Lung (tissue), 12 donors: Measurements from ENCODE around the gene ATG2A. TPM values are rescaled to one million over a fixed set of nuclear protein-coding genes. Genes with fewer than 3 reads are reported as not detected.

Source experiments
- ATAC-seq: fragments of 200-7000 bp; cut with Tn5 transposase; one replicate; pipeline ENCODE4 v1.9.1; 2020; ENCODE audit warnings: moderate number of reproducible peaks; ENCODE audit not compliant: insufficient read depth, low FRiP score
- DNase-seq, 3 donors: peaks; one replicate each; pipeline ENCODE4 v3.0.0-alpha.2; 2013 to 2017
- H3K27ac ChIP-seq, 2 donors: one replicate each; pipeline ENCODE4 v1.5.1; 2013; ENCODE audit warnings: mild to moderate bottlenecking in 2 of 2, moderate library complexity in 2 of 2, control low read depth in 1 of 2, inconsistent platforms in 1 of 2, low read depth in 1 of 2, low read length in 1 of 2
- H3K27me3 ChIP-seq, 3 donors: one replicate each; pipeline ENCODE4 v1.5.1; 2013; ENCODE audit warnings: low read length in 2 of 3; ENCODE audit not compliant: control insufficient read depth in 3 of 3, insufficient read depth in 3 of 3
- H3K36me3 ChIP-seq, 4 donors: one replicate each; pipeline ENCODE4 v1.5.1; 2013; ENCODE audit warnings: low read length in 4 of 4, mild to moderate bottlenecking in 1 of 4, moderate library complexity in 1 of 4; ENCODE audit not compliant: control insufficient read depth in 4 of 4, insufficient read depth in 4 of 4
- H3K4me1 ChIP-seq, 5 donors: one replicate each; pipeline ENCODE4 v1.5.1; 2013; ENCODE audit warnings: low read length in 5 of 5, mild to moderate bottlenecking in 2 of 5, moderate library complexity in 1 of 5; ENCODE audit not compliant: control insufficient read depth in 5 of 5, insufficient read depth in 5 of 5
- H3K4me3 ChIP-seq: one replicate; pipeline ENCODE4 v1.5.1; 2013; ENCODE audit warnings: mild to moderate bottlenecking, control low read depth, moderate library complexity
- H3K9ac ChIP-seq, 2 donors: one replicate each; pipeline ENCODE4 v1.5.1; 2013; ENCODE audit warnings: low read length in 2 of 2, control low read depth in 1 of 2; ENCODE audit not compliant: insufficient read depth in 1 of 2
- H3K9me3 ChIP-seq, 4 donors: one replicate each; pipeline ENCODE4 v1.5.1; 2013; ENCODE audit warnings: low read length in 3 of 4, mild to moderate bottlenecking in 1 of 4, moderate library complexity in 1 of 4; ENCODE audit not compliant: control insufficient read depth in 4 of 4, insufficient read depth in 3 of 4
- WGBS, 2 donors: extraction: QIAGEN DNeasy Blood & Tissue Kit; methylation state at CpG; one replicate each; pipeline ENCODE4 v1.1.7; 2013; 5-methylcytosine and 5-hydroxymethylcytosine counted together
- polyA plus RNA-seq, 2 donors: library from polyadenylated mRNA; stranded (reverse); fragments of 200-250 nt; gene quantifications; one replicate each; pipeline ENCODE4 v1.2.1, GENCODE V29; 2013
- total RNA-seq, 2 donors: library from RNA; depleted of rRNA in 1 of 2; stranded (reverse); fragments of >200 nt in 1 of 2; gene quantifications; one replicate each; pipeline ENCODE4 v1.2.1, GENCODE V29; 2014 to 2021
- TF ChIP-seq, protein P1 (sequence below): IDR thresholded peaks from 2 replicates; pipeline ENCODE4 v1.5.1; 2012; ENCODE audit warnings: mild to moderate bottlenecking; ENCODE audit errors: control extremely low read depth, extremely low read depth
- donor health status: control.
- donor health status: control.
- donor health status: Bipolar disorder and iron deficiency.
- donor health status: healthy.
- donor health status: DM: yes; HTN: yes; CAD: no.

Gene ATG2A
- total and polyA plus RNA-seq, 4 donors, result 17.4 to 32.5 (median 21.0) TPM

DNA sequence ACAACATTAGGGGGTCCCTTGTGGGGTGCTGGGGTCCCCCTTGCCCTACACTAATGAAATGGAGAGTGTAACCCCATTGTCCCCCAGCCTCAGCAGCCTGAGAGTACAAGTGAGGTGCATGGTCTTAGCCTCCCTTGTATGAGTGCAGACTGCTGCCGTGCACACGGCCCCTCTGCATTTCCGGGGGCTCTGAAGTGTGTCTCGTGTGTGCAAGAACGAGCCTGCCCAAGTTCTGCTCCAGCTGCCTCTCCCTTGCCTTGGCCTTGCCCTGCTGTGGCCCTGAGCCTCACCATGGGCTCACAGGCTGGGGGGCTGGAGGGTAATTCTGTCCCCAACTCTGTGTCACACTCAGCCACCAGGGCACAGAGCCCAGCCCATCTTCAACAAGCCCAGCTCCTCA, 33.4 kb downstream of the ATG2A start:
- no peak for DNase-seq
- ATAC-seq, result no peak
- peaks cover 0 to 19% (median 6%) of the 10 kb centered on the region in 5 donors for H3K4me1 ChIP-seq
- H3K27me3 ChIP-seq, result no peaks in the 10 kb centered on the region
- H3K9ac ChIP-seq, result no peak overlapping the region
- no peaks in the 10 kb centered on the region for H3K36me3 ChIP-seq
- H3K27ac ChIP-seq, result no peak overlapping the region
- no peak overlapping the region for H3K4me3 ChIP-seq
- H3K9me3 ChIP-seq, result no peaks in the 10 kb centered on the region
- WGBS, 2 donors, result 82 to 90% methylated on average over 5 of the region's 5 CpGs
- TF ChIP-seq, protein P1, sequence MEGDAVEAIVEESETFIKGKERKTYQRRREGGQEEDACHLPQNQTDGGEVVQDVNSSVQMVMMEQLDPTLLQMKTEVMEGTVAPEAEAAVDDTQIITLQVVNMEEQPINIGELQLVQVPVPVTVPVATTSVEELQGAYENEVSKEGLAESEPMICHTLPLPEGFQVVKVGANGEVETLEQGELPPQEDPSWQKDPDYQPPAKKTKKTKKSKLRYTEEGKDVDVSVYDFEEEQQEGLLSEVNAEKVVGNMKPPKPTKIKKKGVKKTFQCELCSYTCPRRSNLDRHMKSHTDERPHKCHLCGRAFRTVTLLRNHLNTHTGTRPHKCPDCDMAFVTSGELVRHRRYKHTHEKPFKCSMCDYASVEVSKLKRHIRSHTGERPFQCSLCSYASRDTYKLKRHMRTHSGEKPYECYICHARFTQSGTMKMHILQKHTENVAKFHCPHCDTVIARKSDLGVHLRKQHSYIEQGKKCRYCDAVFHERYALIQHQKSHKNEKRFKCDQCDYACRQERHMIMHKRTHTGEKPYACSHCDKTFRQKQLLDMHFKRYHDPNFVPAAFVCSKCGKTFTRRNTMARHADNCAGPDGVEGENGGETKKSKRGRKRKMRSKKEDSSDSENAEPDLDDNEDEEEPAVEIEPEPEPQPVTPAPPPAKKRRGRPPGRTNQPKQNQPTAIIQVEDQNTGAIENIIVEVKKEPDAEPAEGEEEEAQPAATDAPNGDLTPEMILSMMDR, result no peak

DNA sequence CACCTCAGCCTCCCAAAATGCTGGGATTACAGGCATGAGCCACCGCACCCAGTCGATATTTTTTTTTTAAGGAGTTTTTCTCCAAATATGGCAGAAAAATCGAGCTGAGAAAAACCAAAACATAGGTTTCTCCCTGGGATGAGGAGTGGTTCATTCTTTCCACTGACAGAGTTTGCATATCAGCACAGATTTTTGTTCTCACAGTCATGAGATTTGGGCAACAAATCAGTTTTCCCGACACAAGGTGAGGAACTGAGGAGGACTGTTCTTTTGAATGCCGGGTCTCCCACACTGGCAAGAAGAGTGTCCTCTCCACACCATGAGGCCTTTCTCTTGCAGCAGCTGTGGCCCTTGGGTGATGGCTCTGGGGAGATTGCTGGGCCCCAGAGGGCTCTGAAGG, 34.8 kb downstream of the ATG2A start:
- no peak for DNase-seq
- Histone ChIP-seq H3K9ac (no peak overlapping the region), H3K27ac (peak overlapping the region in 1 of 2 donors; percentile 15), H3K27me3 (no peaks in the 10 kb centered on the region), H3K36me3 (peaks cover 0 to 8% (median 0%) of the 10 kb centered on the region in 4 donors), H3K4me3 (no peak overlapping the region), H3K9me3 (no peaks in the 10 kb centered on the region), H3K4me1 (peaks cover 0 to 20% (median 3%) of the 10 kb centered on the region in 5 donors)
- TF ChIP-seq, protein P1, result no peak
- ATAC-seq, result no peak
- 86 to 92% methylated on average over 5 of the region's 5 CpGs for WGBS, 2 donors

DNA sequence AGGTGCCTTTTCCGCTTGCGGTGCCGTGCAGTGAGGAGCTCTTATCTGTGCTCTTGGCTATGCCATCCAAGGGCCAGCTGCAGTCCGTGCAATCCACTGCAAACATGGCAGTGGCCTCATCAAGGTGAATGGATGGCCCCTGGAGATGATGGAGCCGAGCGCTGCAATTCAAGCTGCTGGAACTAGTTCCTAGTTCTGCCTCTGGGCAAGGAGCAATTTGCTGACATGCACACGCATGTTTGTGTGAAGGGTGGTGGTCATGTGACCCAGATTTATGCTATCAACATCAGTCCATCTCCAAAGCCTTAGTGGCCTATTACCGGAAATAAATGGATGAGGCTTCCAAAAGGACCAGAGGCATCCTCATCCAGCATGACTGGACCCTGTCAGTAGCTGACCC, 35.5 kb downstream of the ATG2A start:
- no peak overlapping the region for H3K4me3 ChIP-seq
- no peak overlapping the region for H3K27ac ChIP-seq
- H3K4me1 ChIP-seq, result peaks cover 0 to 27% (median 4%) of the 10 kb centered on the region in 5 donors
- no peaks in the 10 kb centered on the region for H3K9me3 ChIP-seq
- no peak for DNase-seq
- no peaks in the 10 kb centered on the region for H3K27me3 ChIP-seq
- TF ChIP-seq, protein P1, result no peak
- H3K9ac ChIP-seq, result no peak overlapping the region
- WGBS, 2 donors, result 82 to 85% methylated on average over 8 of the region's 8 CpGs
- H3K36me3 ChIP-seq, result peaks cover 0 to 8% (median 0%) of the 10 kb centered on the region in 4 donors
- no peak for ATAC-seq
